Activated T-helper 1 cell treated with Interleukin-2 at 50 U/mL for 16 hours (primary cell): Measurements from ENCODE around the gene MICAL3.
"Not testable (repeated sequence)": the region's sequence is repeated elsewhere in the genome, so short reads cannot be mapped to it uniquely, and the experiment has no call there.

ENCODE experiments used
- DNase-seq: peaks from one replicate; pipeline ENCODE4 v3.0.0-alpha.2; 2020; ENCODE audit warnings: low read depth

The MICAL3 gene

DNA sequence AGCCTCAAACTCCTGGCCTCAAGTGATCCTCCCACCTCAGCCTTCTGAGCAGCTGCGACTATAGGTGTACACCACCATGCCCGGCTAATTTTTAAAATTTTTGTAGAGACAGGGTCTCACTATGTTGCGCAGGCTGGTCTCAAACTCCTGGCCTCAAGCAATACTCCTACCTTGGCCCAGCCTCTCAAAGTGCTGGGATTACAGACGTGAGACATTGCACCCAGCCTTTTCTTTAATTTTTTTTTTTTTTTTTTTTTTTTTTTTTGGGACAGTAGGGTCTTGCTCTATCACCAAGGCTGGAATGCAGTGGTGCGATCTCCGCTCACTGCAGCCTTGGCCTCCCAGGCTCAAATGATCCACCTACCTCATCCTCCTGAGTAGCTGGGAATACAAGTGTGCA is 29.1 kb downstream of the MICAL3 start:
- not testable (repeated sequence) for DNase-seq

DNA sequence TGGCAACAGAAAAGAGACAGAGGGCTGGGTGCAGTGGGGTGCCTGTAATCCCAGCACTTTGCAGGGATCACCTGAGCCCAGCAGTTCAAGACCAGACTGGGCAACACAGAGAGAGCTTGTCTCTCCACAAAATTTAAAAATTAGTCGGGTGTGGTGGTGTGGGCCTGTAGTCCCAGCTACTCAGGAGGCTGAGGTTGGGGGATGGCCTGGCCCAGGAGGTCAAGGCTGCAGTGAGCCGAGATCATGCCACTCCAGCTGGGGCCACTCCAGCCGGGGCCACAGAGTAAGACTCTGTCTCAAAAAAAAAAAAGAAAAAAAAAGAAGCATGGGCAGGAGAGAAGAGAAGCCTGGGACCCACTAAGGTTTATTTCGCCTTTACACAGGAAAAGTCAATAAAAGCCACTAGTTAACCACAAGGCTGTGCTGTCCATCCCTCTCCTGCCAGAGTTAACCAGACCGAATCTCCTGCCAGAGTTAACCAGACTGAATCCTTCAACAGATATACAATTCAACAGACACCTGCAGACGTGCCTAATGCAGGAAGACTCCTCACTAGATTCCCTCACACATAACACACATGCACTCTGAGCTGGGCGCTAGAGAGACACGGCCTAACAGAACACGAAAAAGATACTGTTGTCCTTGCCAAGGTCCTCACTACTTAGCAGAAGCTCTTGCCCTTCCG is 29.8 kb downstream of the MICAL3 start:
- no peak for DNase-seq

DNA sequence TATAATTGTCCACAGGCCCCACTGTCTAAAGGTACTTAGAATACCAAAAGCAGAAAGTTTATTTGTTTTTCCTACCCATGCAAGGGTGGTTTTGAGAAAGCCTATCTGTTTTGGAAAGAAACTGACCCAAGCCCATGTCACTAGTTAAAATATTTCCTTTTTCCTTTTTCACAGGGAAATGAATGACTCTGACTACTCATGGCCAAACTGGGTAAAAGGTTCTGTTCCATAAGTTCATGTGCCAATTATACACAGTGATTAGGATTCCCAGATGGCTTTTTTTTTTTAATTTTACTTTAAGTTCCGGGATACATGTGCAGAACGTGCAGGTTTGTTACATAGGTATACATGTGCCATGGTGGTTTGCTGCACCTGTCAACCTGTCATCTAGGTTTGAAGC is 31.4 kb downstream of the MICAL3 start:
- DNase-seq = not testable (repeated sequence)

DNA sequence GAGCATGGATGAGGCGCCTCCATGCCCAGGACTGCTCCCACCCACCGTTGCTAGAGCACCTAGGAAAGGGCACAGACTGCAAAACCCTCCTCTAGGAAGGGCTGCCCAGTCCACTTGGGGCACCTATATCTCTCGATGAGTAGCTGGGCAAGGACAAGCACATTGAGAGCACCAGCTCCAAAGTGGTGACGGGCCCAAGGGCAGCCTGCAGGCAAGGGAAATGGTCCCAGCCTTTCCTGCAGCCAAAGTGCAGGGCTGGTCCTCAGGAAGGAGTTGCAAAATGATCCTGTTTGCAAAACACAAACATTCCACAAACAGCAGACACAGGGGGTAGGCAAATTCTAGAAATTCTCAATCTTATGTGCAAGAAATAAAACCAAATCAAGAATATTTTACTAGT is 32.4 kb downstream of the MICAL3 start:
- DNase-seq = not testable (repeated sequence)

DNA sequence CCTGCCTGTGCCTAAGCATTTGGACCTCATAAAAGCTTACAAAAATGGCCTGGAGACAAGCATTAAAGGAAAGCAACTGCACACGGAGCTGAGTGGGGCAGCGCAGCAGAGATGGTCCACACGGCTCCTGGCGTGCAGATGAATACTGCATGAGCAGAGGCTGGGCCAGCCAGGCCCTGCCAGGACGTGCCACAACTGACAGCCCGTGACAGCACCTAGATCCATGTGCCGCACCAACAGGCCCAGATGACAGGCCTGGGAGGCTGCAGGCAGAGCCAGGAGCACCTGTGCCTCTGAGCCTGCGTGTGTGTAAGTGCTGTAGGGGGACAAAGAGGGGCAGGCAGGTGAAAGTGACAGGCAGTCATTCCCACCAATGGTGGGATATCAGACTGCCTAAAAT is 33.4 kb downstream of the MICAL3 start:
- DNase-seq = no peak

DNA sequence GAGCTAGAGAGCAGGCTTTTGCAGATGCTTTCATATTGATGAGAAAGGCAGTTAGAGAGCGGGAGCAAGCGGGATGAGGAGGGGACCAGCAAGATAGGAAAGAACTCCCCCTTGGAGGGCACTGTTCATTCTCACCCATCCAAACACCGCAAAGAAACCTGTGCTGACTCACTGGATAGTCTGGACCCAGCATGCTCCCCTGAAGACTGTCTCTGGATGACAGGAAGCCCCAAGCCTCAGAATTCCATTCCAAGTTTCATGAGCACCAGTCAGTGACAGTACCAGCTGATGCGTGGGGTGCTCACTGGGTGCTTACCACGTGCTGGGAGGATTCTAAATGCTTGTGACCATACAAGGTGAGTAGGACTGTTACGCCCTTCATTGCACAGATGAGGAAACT is 34.2 kb downstream of the MICAL3 start:
- DNase-seq = no peak

DNA sequence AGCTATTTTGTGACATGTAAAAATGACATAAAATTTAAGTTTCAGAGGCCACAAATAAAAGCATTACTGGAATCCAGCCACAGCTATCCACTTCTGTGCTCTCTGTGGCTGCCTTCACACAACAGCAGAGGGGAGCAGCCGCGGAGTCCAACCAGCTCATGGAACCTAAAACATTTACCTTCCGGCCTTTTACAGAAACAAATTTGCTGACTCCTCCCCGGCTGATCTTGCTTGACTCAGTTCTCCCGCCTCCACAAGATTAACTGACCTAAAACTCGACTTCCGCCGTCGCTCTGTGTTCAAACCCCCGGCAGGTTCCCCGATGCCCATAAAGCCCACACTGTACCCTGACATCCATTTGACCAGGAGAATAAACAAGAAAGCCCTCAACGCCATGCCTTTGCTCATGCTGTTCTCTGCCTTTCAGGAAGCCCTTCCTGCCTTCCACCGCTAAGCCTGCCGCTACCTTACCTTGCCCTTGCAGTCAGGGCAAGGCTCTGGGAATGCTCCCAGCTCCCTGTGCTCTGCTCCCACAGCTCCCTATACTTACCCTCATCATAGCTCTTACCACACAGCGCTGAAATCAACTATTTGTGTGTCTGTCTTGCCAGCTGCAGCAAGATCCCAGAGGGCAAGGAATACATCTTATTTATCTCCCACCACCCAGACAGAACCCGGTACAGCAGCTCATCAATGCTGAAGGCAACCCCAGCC is 35.4 kb downstream of the MICAL3 start:
- DNase-seq = no peak

DNA sequence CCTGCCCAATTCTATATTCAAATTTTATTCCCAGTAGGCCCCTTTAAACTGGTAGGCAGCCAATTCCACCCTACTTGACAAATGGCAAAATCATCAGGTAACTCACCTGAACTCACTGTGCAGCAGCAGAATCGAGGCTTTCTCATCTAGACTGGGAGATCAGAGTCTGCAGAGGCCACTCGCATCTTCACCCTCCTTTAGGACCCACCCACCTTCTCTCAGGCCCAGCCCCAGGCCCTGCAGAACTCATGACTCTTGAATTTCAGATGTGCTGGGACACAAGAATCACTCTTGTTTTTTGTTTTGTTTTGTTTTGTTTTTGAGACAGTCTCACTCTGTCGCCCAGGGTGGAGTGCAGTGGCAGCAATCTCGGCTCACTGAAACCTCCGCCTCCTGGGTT is 38.8 kb downstream of the MICAL3 start:
- DNase-seq = no peak

DNA sequence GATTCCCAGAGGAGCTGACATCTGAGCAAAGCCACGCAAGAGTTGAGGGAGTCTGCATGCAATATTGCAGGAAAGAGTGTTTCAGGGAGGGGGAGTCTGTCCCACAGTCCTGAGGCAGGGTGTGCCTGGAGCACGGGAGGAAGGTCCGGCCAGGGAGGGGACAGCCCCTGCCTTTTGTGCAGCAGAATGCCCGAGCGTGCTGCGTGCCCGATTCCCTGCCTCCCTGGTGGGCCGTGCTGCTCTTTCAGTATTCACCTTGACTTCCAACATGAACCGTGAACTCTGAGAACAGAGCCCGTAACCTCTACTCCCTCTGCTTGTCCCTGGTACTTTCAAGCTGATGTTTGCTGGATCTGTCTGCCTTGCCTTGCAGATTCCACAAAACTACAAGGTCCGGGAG is 39.3 kb downstream of the MICAL3 start:
- not testable (repeated sequence) for DNase-seq

DNA sequence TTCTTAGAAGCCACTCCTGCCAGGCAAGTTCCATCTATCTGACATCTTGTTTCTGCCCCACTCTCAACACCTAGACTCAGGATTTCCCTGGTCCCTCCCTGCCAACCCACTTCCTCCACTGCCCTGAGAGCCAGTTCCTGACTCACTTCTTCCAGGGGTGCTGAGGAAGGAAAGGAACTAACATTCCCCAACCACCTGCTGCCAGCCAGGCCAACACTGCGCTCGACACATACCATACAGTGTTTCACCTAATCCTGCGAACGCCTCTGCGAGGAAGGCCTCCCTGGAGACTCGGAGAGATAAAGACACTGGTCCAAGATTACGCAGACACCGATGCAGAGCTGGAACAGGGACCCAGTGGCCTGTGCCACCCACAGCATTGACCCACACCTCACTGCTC is 40.2 kb downstream of the MICAL3 start:
- no peak for DNase-seq

DNA sequence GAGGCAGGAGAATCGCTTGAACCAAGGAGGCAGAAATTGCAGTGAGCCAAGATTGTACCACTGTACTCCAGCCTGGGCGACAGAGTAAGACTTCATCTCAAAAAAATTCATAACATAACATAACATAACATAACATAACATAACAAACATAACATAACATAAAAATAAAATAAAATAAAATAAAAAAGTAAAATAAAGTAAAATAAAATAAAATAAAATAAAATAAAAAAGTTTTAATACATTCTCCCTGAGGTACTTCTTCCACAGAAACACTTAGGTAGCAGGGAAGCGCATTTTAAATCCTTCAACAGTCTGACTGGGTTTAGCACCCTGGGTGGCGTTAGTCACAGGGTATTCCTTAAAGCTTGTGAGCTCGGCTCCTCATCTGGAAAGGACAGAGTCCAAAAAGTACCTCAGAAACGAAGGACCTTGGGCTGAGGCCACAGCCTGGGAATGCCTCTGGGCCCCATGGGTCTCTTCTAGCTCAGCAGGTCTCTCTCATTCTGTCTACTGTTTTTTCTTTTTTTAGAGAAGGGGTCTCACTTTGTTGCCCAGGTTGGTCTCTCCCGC is 41.7 kb downstream of the MICAL3 start:
- no peak for DNase-seq

DNA sequence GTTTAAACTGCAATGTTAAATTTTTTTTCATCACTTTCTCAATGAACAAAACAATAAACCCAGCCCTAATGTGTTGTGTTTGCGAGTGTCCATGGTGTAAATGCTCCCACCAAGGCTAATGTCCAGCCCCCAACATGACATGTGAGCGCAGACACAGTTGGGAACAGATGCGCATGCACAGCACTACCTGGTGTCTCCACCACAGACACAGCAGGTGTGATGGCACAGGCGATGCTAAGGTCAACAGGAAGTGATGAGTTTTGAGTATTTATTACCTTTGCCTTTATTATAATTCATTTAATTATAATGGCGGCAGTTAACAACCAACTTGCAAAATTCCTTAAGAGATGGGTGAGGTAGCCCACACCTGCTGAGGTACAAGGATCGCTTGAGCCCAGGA is 42.9 kb downstream of the MICAL3 start:
- DNase-seq = no peak

DNA sequence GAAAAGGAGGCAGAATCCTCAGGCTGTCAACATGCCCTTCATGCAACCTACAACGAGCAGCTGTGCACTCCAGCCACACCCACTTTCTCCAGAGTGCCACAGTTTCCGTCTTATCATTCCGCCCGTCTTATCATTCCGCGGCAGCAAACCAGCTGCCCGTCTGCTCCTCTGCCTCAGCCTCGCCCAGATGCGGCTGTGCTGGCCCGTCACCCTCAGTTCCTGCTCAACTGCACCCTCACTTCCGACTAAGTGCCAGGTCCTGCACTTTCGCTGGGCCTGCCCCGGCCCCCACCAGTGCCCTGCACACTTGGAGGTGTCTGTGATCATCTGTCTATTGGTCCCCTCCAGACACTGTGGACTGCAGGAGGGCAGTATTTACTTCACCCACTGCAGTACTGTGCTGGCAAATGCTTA is 43.7 kb downstream of the MICAL3 start:
- peak; percentile 23 for DNase-seq

DNA sequence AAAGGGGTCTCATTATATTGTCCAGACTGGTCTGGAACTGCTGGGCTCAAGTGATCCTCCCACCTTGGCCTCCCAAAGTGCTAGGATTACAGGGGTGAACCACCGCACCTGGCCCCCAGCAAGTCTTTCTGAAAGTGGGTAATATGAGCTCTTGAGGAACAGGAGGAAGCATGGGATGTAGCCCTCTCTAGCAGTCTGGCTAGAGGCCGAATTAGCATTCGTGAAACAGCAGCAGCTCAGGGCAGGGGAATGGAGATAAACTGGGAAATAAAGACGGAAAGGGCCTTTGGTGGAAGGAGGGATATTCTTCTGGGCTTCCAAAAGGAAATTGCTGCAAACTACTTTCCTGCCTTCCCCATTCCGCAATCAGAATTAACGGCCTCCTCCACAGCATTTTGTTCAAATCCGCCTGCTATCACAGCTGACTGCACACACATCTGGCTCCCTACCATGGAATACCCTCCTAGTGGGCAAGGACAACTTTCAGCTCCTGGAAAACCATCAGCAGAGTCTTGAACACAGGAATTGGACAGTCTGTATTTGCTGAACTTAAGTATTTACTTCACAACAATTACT is 44.3 kb downstream of the MICAL3 start:
- no peak for DNase-seq

DNA sequence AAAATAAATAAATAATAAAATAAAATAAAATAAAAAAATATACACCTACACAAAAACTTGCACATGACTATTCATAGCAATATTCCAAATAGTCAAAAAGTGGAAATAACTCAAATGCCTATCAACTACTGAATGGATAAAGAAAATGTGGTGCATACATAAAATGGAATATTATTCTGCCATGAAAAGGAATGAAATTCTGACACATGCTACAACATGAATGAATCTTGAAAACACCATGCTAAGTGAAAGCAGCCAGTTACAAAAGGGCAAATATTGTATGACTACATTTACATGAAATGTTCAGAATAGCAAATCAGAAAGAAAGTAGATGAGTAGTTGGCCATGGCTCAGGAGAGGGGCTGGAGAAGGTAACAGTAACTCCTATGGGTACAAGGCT is 46.3 kb downstream of the MICAL3 start:
- no peak for DNase-seq

DNA sequence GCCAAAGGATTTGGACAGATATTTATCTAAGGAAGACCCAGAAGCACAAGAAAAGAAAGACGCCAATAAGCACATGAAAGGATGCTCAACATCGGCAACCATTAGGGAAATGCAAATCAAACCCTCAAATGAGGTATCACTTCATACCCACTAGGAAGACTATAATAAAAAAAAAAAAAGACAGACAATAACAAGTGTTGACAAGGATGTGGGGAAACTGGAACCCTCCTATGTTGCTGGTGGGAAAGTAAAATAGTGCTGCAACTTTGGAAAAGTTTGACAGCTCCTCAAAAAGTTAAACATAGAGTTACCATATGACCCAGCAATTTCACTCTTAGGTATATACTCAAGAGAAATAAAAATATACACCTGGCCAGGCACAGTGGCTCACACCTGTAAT is 47.0 kb downstream of the MICAL3 start:
- no peak for DNase-seq

DNA sequence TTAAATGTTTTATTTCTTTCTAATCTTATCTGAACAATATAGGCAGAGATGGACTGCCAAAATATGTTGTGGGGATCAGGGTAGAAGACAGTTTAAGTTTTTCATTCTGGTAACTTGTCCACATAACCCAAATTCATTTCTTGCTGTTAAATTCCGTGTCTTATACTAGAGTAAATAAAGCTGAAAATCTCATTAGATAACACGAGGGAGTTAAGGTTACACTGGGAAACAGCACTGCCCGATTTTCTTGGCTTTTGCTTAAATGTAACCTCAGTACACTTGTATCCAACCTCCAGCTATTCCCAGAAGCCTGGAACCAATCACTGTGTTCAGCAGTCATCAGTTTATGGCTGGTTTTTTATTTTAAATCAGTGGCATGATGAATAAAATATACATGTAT is 48.2 kb downstream of the MICAL3 start:
- no peak for DNase-seq

DNA sequence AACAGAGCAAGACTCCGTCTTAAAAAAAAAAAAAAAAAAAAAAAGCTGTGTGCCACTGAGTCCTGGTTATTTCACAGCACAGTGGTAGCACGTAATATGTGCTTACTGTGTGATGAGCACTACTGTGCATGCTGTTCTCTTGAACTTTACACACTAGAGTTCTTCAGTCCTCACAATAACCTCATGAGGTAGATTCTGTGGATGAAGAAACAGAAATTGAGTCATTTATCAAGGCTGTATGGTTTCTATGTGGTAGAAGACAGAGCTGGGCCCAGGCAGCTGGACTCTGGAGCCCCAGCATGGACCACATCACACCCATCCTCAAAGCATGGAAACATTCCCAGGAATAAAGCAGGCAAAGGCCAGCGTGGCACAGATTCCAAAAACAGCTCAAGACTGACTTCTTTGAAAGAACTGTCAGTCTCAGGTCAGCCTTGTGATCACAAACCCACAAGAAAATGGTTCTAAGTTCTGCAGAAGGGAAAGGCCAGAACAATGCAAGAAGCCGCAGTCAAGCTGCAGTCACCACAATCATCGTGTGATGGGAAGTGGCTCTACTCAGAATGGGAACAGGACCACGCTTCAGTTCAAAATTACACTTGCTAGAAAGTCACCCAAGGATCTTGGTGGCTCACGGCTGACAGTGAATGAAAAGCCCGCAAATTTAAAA is 49.5 kb downstream of the MICAL3 start:
- DNase-seq = no peak

DNA sequence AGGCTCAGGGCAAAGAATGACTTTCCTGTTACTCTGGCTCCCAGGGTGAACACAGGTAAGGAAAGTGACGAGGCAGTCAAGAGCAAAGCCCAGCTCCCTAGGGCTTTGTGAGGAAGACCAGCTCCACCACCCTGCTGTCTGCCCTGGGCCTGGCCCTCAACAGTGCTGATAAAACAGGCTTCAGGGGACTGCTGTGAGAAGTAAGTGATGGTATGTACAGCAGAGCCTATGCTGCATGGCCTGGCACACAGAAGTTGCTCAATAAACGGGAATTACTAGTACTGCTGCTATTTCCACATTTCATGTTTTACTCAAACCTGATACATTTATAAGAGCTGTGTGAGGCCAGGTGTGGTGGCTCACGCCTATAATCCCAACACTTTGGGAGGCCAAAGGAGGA is 50.3 kb downstream of the MICAL3 start:
- DNase-seq = no peak

DNA sequence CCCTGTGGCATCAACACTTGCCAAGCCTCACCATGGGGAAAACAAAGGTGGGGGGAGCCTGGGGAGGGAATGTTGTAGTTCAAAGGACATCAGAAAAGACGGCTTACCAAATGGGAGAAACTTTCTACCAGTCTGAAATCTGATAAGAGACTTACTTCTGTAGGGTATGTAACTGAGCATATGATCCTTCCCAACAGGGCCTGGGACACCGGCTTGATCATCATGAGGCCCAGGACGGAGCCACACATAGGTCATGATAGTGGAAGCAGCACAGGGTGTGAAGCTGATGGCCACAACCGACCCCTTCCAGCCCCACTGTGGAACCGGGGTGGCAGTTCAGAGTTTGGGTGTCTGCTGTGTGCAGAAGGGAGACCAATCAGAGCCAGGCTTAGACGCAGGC is 51.1 kb downstream of the MICAL3 start:
- no peak for DNase-seq

DNA sequence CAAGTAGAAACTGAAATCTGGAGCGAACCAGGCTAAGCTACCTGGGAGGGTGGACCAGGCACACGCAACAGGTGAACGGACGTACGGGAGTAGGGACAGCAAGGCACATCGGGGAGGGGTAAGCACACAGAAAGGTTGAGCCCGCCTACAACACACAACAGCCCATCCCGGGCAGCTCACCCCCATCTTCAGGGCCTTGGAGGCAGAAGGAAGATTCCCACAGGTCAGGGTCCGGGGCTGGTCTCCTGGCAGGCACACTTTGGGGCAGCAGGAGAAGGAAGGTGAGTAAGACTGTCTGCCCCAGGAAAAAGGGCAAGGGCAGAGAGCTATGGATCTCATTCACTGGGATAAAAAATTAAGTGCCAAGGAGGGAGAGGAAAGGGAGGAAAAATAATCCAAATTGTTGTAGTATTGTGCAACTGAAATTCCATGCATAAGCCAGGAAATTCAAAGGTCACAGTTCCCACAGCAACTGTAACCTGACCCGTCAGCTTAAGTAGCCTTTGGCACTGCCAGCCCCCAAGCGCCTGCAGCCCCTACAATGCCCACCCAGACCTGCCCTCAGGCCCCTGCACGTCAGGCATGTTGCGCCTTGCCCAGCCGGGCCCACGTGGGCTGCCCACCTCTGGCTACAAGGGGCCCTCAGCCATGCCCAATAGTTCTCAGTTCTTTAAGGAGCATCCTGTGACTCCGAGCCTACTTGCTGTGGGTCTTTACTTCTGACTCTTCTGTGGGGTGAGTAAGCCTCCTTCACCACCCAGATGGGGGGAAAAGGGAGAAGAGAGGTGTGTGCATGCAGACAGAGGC is 51.8 kb downstream of the MICAL3 start:
- no peak for DNase-seq

DNA sequence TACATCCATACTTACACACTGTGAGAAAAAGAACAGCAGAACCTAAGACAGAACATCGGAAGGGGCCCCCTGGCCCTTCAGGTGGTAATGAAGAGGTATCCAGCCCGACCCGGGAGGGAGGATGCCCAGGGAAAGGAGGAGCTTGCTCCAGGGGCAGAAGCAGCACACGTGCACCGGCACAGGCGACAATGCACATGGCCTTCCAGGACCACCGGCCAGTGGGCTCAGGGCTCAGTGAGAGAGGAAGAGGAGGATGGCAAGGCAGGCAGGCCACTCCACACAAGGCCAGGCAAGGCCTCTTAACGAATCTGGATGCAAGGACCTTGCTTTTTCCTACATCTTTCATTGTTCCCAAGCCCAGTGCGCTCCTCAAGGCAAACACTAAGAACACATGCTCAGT is 52.6 kb downstream of the MICAL3 start:
- no peak for DNase-seq
